Retinal pigment epithelial cell (primary cell): ENCODE measurements around the gene UROC1.

Experiments
- DNase-seq: peaks from one replicate; pipeline ENCODE4 v3.0.0-alpha.2; 2010; ENCODE audit warnings: low read depth
- H3K4me3 ChIP-seq: 2 replicates; pipeline ENCODE4 v1.5.1; 2011; ENCODE audit warnings: mild to moderate bottlenecking, low read length, control low read depth, moderate library complexity
- TF ChIP-seq, protein P1 (sequence below): conservative IDR thresholded peaks from 2 replicates; pipeline ENCODE4 v1.5.1; 2011; ENCODE audit warnings: low read depth, low read length, control low read depth, inconsistent platforms

Gene UROC1

DNA sequence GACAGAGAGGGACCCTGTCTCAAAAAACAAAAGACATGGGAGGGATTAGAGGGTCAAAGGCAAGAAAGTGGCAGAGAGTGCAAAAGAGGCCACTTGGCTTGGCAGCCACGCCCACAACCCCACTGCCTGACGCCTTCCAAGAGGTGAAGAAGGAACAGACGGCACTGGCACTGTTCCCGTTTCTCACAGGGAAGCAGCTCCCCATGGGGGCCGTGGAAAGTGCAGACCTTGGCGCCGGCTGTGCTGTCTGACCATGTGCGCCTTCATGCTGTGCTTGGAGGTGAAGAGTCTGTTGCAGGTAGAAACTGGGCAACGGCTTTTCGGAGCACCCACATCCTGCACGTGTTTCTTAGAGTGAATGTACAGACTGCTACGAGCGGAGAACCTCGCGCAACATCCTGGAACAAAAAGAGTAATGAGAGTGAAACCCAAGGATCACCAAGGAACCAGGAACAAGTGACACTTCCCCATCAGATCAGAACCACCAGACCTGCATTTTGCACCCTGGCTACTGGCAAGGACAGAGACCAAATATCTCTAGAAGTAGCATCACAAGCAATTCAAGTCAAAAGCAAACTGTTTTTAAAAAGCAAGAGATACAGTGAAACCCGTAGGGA, 51.5 kb downstream of the UROC1 start:
- TF ChIP-seq, protein P1, sequence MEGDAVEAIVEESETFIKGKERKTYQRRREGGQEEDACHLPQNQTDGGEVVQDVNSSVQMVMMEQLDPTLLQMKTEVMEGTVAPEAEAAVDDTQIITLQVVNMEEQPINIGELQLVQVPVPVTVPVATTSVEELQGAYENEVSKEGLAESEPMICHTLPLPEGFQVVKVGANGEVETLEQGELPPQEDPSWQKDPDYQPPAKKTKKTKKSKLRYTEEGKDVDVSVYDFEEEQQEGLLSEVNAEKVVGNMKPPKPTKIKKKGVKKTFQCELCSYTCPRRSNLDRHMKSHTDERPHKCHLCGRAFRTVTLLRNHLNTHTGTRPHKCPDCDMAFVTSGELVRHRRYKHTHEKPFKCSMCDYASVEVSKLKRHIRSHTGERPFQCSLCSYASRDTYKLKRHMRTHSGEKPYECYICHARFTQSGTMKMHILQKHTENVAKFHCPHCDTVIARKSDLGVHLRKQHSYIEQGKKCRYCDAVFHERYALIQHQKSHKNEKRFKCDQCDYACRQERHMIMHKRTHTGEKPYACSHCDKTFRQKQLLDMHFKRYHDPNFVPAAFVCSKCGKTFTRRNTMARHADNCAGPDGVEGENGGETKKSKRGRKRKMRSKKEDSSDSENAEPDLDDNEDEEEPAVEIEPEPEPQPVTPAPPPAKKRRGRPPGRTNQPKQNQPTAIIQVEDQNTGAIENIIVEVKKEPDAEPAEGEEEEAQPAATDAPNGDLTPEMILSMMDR = no peak
- no peak for DNase-seq
- no peak overlapping the region for H3K4me3 ChIP-seq

DNA sequence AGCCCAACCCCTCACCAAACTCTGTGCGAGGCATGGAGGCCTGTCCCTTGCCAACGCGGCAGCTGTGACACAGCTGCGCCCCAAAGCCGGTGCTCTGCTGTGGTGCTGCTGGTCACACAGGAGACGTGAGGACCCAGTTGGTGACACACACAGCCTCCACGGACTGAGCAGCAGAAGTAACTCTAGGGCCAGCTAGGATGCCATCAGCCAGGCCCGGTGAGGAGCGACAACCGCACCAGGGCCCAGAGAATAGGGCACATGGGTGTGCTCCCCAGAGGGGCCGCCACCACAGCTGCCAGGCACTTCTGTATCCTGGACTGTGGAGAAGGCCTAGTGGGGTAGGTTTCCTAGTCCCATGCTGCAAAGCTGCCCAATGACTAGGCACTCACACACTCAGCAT, 52.6 kb downstream of the UROC1 start:
- no peak overlapping the region for H3K4me3 ChIP-seq
- no peak for DNase-seq
- TF ChIP-seq, protein P1 = no peak

DNA sequence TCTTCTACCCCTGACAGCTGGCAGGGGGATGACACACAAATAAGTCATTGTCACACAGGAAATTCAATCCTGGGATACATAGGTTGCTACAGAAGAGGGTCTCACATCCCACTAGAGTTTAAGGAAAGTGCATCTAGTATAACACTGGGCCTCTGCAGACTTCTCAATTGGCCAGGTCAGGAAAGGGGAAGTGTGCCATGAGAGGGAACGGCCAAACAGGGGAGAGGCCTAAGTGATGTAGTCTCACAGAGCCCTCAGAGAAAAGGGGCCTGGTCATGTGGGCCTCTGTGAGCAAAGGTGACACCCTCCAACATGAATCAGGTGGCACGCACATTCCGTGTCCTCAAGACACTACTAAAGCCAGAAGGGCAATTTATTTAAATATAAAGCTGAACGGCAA, 53.1 kb downstream of the UROC1 start:
- TF ChIP-seq, protein P1 = no peak
- no peak overlapping the region for H3K4me3 ChIP-seq
- no peak for DNase-seq

DNA sequence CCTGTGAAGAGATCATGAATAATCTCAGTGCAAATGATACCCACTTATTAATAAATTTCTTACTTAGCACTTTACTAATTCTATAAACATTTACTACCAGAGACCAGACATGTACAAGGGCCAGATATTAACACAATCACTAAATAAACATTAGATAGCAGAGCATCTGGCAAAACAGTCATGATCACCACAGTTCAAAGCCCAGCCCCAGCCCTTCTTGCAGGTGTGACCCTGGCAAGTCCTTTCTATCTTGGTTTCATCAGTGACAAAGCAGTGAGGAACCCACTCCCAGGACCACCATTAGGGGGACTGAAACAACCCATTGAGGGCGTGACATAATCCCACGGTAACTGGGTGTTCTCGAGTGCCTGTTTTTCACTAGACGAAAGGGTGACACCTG, 53.5 kb downstream of the UROC1 start:
- TF ChIP-seq, protein P1 = no peak
- H3K4me3 ChIP-seq = no peak overlapping the region
- no peak for DNase-seq

DNA sequence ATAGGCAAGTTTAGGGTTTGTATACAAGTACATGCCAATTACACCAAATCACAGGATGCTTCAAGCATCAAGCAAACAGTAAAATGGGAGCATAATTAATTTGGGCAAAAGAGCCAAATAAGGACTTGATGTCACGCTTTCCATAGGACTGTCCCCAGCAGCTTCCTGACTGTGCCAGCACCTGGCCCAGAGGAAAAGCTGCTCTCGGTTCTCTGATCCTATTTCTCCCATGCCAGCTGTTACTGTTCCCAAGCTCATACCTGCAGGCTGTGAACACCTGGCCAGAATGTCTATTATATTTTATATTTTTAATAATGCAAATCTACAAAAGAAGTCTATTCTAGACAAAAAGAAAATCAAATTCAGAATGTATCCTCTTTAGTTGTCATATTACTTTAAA, 54.1 kb downstream of the UROC1 start:
- no peak for DNase-seq
- TF ChIP-seq, protein P1 = no peak
- H3K4me3 ChIP-seq = no peak overlapping the region

DNA sequence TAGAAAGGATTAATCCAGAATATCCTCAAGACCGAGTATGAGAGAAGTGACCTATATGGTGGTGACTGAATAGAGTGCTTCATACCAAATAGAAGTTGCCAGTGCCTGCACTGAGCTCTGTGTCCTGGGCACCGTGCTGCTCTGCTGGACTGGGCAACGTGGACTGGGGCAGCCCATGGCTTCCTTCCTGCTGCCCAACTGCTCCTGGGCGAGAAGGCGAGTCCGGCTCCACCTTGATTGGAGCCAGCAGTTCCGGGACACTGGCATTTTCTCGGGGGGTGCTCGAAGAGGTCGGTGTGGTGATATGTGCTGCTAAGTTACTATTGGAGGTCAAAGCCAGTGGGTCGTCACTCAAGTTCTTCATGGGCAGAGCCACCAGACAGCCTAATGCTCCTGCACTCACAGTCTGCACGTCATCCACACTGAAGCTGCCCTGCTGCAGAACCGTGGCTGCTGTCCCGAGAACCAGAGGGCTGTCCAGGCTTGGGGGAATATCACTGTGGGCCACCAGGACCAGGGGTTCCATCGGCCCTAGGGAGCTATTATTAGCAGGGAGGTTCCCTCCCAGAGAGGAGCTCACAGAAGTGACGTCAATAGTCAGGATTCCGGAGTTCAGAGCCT, 56.0 kb downstream of the UROC1 start:
- TF ChIP-seq, protein P1 = no peak
- no peak for DNase-seq
- no peak overlapping the region for H3K4me3 ChIP-seq

DNA sequence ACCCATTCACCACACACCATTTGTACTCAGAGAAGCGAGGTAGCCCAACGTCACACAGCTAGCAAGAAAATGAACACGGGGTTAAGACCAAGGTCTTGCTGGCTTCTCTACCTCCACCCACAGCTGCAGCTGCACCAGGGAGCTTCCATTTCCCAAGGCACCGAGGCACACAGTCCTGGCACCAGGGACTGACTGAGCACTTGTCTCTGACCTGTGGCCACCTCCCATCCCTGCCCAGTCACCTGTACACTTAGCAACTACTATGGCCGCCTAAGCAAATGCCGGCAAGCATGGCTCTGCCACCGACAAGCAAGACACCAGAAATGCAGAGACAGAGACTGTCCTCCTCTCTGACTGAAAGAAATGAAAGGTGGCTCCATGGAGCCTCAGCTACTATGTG, 57.2 kb downstream of the UROC1 start:
- no peak for DNase-seq
- TF ChIP-seq, protein P1 = no peak
- H3K4me3 ChIP-seq = no peak overlapping the region
